ENCODE measurements around the gene ZNF665.
"Not testable (repeated sequence)": the region's sequence is repeated elsewhere in the genome, so short reads cannot be mapped to it uniquely, and the experiment has no call there.

Gene ZNF665

DNA sequence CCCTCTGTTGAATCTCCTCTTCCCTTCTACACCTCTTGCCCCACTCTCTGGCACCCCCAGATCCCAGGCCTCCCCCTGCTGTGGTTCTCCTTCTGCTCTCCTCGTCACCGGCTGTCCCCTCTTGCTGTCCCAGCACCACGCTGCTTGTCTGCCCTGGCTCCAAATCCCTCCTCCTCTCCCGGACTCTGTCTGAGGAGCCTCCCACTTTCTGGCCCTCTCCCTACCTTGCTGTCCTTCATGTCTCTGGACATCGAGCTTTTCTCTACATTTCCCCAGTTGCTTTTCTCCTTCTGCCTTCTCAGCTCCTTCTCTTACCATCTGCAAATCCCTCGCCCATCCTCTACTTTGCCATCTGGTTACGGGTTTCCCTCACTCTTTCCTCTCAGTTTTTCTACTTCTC is 35.5 kb downstream of the ZNF665 start:
- DNase-seq (ENCODE audit: low read depth in 2 of 2) = no peak

DNA sequence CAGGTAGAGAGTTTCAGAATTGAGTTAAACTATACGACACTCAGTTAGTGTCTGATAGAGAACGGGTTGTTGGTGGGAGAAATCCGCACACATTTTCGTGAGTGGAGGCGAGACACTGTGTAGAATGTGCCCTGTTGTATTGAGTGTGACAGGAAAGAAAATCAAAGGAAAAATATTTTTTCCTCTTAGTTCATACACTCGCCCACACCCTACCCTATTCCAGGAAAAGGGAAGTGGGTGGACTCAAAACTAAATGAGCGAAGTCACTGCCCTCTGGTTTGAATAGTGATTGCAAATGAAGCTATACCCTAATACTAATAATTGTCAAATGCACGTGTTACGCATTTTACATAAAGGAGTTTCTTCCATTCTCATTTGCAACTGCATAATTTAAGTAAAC is 36.3 kb downstream of the ZNF665 start:
- no peak for DNase-seq (ENCODE audit: low read depth in 2 of 2)

DNA sequence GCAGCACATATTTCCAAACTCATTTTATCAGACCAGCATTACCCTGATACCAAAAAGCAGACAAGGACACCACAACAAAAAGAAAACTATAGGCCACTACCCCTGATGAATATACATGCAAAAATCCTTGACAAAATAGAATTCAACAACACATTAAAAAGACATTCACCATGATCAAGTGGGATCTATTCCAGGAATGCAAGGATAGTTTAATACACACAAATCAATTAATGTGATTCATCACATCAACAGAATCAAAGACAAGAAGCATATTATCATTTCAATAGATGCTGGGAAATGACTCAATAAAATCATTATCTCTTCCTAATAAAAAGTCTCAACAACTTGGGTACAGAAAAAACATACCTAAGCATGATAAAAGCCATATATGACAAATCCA is 45.5 kb downstream of the ZNF665 start:
- no peak for DNase-seq (ENCODE audit: low read depth in 2 of 2)

DNA sequence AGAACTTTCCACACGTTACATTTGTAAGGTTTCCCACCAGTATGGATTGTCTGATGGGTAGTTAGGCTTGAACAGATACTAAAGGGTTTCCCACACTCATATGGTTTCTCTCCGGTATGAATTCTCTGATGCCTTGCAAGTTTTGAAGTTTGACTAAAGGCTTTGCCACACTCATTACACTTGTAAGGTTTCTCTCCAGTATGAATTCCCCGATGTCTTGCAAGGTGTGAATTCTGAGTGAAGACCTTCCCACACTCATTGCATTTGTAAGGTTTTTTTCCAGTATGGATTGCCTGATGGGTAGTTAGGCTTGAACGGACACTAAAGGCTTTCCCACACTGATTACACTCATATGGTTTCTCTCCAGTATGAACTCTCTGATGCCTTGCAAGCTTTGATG is 52.8 kb downstream of the ZNF665 start:
- no peak for DNase-seq (ENCODE audit: low read depth in 2 of 2)

DNA sequence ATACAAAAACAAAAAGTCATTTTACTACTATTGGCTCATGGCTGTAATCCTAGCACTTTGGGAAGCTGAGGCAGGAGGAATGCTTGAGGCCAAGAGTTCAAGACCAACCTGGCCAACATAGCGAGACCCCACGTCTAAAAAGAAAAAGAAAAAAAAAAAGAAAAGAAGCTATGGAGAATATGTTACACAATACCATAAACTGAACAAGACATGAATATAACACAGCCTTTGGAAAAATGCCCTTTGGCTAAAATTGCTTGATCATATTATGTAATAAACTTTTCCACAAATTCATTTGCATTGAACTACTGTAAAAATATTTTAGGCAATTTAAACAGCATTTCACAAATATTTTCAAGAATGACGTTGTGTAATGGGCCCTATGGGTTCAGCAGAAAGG is 56.7 kb downstream of the ZNF665 start:
- no peak for DNase-seq (ENCODE audit: low read depth in 2 of 2)

DNA sequence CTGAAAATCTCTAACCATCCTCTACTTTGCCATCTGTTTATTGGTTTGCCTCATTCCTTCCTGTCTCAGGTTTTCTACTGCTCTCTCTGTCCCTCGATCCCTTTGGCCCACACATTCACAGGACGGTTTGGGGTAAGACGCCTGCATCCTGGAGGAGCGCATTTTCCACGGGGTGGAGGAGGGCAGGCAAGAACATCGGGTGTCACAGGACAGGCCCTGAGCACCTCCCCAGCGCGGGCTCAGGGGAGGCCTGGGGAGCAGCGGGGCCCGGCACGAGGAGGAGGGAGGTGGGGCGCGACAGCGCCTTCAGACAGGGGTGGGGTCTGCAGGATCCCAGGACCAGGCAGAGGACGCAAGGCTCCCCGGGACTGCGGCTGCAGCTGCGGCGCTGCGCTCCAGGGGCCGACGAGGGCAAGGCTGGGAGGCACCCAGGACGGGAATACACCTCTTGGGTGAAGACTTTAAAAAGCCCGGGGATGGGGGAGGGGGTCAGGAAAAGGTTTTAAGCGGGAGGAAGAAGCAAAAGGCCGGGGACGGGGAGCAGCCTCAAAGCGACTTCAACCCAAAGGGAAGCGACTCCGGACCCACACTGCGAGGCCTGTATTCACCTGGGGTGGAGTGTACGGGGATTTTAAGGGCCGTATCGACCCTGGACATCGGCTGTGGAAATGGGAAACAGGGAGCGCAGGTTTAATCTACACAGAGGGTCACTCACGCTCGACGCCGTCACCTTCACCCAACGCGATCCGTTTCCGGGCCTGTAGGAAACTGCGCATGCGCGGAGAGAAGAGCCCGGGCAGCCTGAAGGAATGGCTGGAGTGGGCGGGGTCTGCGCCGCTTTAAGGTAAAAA is 60.8 kb downstream of the ZNF665 start, which contains the start of gene ZNF415:
TSS of gene ZNF415 (minus strand) at position 770 of the 851 bp plus-strand sequence. CDS start 10,234 bp downstream, outside the sequence.
- peak; percentile 9 to 12 for DNase-seq (ENCODE audit: low read depth in 2 of 2)

DNA sequence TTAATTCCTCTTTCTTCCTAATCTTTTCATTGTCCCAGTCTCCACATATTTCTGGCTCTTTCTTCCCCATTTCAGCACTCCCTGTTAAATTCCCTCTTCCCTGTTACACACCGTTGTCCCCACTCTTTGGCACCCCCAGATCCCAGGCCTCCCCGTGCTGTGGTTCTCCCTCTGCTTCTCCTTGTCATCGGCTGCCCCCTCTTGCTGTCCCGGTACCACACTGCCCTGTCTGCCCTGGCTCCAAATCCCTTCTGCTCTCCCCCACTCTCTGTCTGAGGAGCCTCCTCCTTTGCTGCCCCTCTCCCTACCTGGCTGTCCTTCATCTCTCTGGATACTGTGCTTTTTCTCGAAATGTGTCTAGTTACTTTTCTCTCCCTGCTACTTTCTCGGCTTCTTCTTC is 61.4 kb downstream of the ZNF665 start:
- no peak for DNase-seq (ENCODE audit: low read depth in 2 of 2)

DNA sequence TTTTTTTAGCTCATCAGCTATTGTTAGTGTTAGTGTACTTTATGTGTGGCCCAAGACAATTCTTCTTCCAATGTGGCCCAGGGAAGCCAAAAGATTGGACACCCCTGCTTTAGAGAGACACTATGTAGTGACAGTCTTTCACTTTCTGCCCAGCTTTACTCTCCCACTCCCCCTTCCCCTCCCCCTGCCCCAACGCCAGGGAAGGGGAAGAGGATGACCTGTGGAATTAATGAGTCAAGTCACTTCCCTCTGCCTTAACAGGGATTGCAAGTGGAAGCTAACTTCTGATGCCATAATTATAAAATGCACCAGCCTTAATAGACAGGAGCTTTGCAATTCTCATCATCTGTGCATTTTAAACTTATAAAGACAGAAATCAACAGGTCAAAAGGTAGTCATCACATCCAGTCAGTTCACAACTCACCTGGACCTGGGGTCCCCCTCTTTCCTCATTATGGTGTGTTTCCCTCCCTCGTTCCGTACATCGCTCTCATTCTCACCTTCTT is 62.0 kb downstream of the ZNF665 start:
- DNase-seq (ENCODE audit: low read depth in 2 of 2) = no peak

DNA sequence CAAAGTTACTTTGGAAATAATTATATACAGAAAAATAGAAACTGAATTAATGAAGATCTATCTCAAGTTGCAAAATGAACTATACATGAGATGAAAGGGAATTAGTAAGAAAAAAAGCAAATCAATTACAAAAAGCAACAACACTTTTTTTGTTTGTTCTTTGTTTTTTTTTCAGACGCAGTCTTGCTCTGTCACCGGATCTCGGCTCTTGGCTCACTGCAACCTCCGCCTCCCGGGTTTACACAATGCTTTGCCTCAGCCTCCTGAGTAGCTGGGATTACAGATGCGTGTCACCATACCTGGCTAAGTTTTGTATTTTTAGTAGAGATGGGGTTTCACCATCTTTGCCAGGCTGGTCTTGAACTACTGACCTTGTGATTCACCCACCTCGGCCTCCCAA is 62.7 kb downstream of the ZNF665 start:
- no peak for DNase-seq (ENCODE audit: low read depth in 2 of 2)

DNA sequence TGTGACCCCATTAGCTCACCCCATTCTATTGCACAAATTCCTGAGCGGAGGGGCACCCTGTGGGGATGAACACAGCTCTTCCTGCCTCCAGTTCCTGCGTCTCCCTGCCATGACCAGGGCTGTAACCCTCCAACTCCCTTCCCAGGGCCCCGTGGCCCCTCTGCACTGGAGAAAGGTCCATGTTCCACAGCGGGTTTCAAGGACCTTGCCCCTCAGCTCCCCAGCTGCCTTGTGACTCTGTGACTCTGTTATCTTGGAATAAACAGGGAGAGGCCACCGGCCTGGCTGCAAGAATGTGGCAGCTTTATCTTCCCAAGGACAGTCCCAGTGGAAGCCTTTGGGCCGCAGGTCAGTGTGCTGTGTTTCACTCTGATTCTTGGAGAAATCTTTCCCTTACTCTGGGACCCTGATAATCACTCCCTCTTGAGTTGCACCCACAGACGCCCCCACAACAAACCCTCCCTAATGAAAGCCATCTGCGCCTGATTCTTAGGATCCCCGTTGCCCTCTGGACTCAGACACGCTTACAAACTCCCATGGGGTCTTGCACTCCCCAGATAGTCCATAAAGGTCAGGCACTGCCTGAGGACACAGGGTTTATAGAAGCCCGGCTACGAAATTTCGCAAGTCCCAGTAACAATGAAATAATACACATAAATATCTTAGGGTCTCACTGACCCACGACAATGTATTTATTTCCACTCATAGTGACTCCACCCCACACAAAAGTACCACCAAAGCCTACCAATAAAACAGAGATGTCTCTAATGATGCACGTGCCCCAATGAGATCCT is 66.2 kb downstream of the ZNF665 start:
- not testable (repeated sequence) for DNase-seq (ENCODE audit: low read depth in 2 of 2)

DNA sequence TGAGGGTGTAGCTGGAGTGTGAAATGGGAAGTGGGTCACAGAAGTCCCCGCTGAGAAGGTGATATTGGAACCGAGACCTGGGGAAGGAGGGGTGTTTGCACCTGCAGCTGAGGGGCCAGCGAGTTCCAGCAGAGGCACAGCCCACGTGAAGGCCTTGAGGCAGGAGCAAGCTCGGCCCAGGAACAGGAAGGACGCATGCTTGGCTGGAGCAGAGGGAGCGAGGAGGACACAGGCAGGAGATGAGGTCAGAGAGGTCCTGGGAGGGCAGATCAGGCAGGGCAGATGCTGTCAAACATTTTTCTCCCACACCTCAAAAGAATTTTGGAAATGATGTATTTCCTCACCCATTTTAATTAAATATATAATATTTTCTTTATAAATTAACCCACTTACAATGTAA is 69.8 kb downstream of the ZNF665 start:
- no peak for DNase-seq (ENCODE audit: low read depth in 2 of 2)
